Calu3 (cell line): ENCODE measurements around the gene FANCI. TPM values are rescaled to one million over a fixed set of nuclear protein-coding genes. Genes with fewer than 3 reads are reported as not detected.
"Not testable (repeated sequence)": the region's sequence is repeated elsewhere in the genome, so short reads cannot be mapped to it uniquely, and the experiment has no call there.

Source experiments
- BruUV-seq: library from RNA; stranded (reverse); fragments of 400-500 nt; replicated peaks from 2 replicates; lab custom pipeline; 2021; lab: Mats Ljungman, UMichigan
- CTCF ChIA-PET: fragments of 300-600 bp; sonication (Branson Sonifier 250); formaldehyde crosslinking; loops from one replicate; lab custom pipeline; 2022; ENCODE audit warnings: antibody characterized with exemption; lab: Charles Lee
- DNase-seq: peaks from one replicate; pipeline ENCODE4 v3.0.0; 2022
- H3K27ac Mint-ChIP-seq: one replicate; pipeline ENCODE4 v1.8.0; 2022; ENCODE audit warnings: mixed read lengths; ENCODE audit not compliant: unreplicated experiment
- H3K27me3 Mint-ChIP-seq: one replicate; pipeline ENCODE4 v1.8.0; 2022; ENCODE audit warnings: mixed read lengths; ENCODE audit not compliant: unreplicated experiment
- H3K36me3 Mint-ChIP-seq: one replicate; pipeline ENCODE4 v1.8.0; 2022; ENCODE audit warnings: mild to moderate bottlenecking, moderate library complexity, mixed read lengths; ENCODE audit not compliant: insufficient read depth, unreplicated experiment
- H3K4me1 Mint-ChIP-seq: one replicate; pipeline ENCODE4 v1.8.0; 2022; ENCODE audit warnings: mild to moderate bottlenecking, low read depth, mixed read lengths; ENCODE audit not compliant: unreplicated experiment
- H3K4me3 Mint-ChIP-seq: one replicate; pipeline ENCODE4 v1.8.0; 2022; ENCODE audit warnings: mild to moderate bottlenecking, low read depth, moderate library complexity, mixed read lengths; ENCODE audit not compliant: unreplicated experiment
- H3K9me3 Mint-ChIP-seq: one replicate; pipeline ENCODE4 v1.8.0; 2022; ENCODE audit warnings: low read depth, mixed read lengths; ENCODE audit not compliant: unreplicated experiment
- CTCF ChIP-seq: fragments of 200-600 bp; IDR thresholded peaks from one replicate; pipeline ENCODE4 v1.8.0; 2022; ENCODE audit warnings: antibody characterized with exemption; ENCODE audit not compliant: unreplicated experiment
- intact Hi-C: fragments of 100-400 bp; cut with micrococcal nuclease; formaldehyde crosslinking; loops from one replicate; pipeline ENCODE4 v1.10.0; 2022; ENCODE audit not compliant: unreplicated experiment
- total RNA-seq: library from RNA; stranded (reverse); gene quantifications from 2 replicates; pipeline ENCODE4 v1.2.3, GENCODE V29; 2022

Gene FANCI
- total RNA-seq, 1 experiment from 2014 or later: 138 TPM

GRCh38 chr15:89243046-89243690, 611 bp upstream of the FANCI start:
- H3K9me3 Mint-ChIP-seq: no peaks in the 10 kb centered on the region
- intact Hi-C loops: loop anchor here (1.0 kb wide), 2 partner anchors 37 to 349 kb away; no protein-coding TSS in a partner anchor
- no peak for TF ChIP-seq CTCF
- peaks cover 29% of the 10 kb centered on the region for H3K4me1 Mint-ChIP-seq
- peak overlapping the region; percentile 79 for H3K27ac Mint-ChIP-seq
- peak overlapping the region; percentile 91 for H3K4me3 Mint-ChIP-seq
- no peak for DNase-seq
- TSS peak; percentile 64 for BruUV-seq
- peaks cover 37% of the 10 kb centered on the region for H3K27me3 Mint-ChIP-seq
- peaks cover 33% of the 10 kb centered on the region for H3K36me3 Mint-ChIP-seq
- CTCF ChIA-PET: interaction anchor here (0.6 to 3.0 kb wide), 2 partner anchors 37 to 332 kb away, joined by 4 to 28 read pairs; partner anchors contain the start of gene TICRR

- Mint-ChIP-seq H3K27me3 (peaks cover 23% of the 10 kb centered on the region), H3K36me3 (peaks cover 39% of the 10 kb centered on the region), H3K27ac (peak overlapping the region; percentile 79), H3K9me3 (no peaks in the 10 kb centered on the region), H3K4me1 (peaks cover 29% of the 10 kb centered on the region), H3K4me3 (peak overlapping the region; percentile 91)
- intact Hi-C loops: no loop called here
- TF ChIP-seq CTCF: no peak
- DNase-seq: no peak
- CTCF ChIA-PET: interaction anchor here (0.6 to 3.0 kb wide), 7 partner anchors 8 to 340 kb away, joined by 3 to 28 read pairs (median 4); no protein-coding TSS in a partner anchor
- no TSS peak for BruUV-seq
These were observed 760 bp downstream of the FANCI start for GRCh38 chr15:89244574-89244903.

GRCh38 chr15:89247446-89247845, 3.7 kb downstream of the FANCI start:
- BruUV-seq: no TSS peak
- no peak for TF ChIP-seq CTCF
- DNase-seq: no peak
- H3K9me3 Mint-ChIP-seq: no peaks in the 10 kb centered on the region
- H3K4me3 Mint-ChIP-seq: no peak overlapping the region
- peaks cover 9% of the 10 kb centered on the region for H3K27me3 Mint-ChIP-seq
- intact Hi-C loops: no loop called here
- peaks cover 29% of the 10 kb centered on the region for H3K4me1 Mint-ChIP-seq
- no peak overlapping the region for H3K27ac Mint-ChIP-seq
- peaks cover 54% of the 10 kb centered on the region for H3K36me3 Mint-ChIP-seq
- CTCF ChIA-PET: interaction anchor here (0.6 kb wide), 1 partner anchor 20 kb away, joined by 4 read pairs; no protein-coding TSS in a partner anchor

GRCh38 chr15:89248584-89248983, 4.8 kb downstream of the FANCI start:
- no peak for DNase-seq
- no peak for TF ChIP-seq CTCF
- BruUV-seq: no TSS peak
- Mint-ChIP-seq H3K27ac (no peak overlapping the region), H3K9me3 (no peaks in the 10 kb centered on the region), H3K27me3 (peaks cover 1% of the 10 kb centered on the region), H3K4me3 (no peak overlapping the region), H3K36me3 (peaks cover 50% of the 10 kb centered on the region), H3K4me1 (peaks cover 22% of the 10 kb centered on the region)
- CTCF ChIA-PET: no interaction called here
- intact Hi-C loops: no loop called here

- H3K4me3 Mint-ChIP-seq, DNase-seq, intact Hi-C loops, H3K27ac Mint-ChIP-seq, H3K9me3 Mint-ChIP-seq, BruUV-seq, H3K27me3 Mint-ChIP-seq, CTCF ChIA-PET: not testable (repeated sequence)
- peaks cover 19% of the 10 kb centered on the region for H3K4me1 Mint-ChIP-seq
- peaks cover 34% of the 10 kb centered on the region for H3K36me3 Mint-ChIP-seq
These were observed 6.4 kb downstream of the FANCI start for GRCh38 chr15:89250142-89250541.

GRCh38 chr15:89277281-89277680, 33.5 kb downstream of the FANCI start:
- not testable (repeated sequence) for BruUV-seq

More at GRCh38 chr15:89277281-89277680, 33.5 kb downstream of the FANCI start:
- H3K9me3 Mint-ChIP-seq, DNase-seq, H3K4me3 Mint-ChIP-seq, H3K27ac Mint-ChIP-seq, intact Hi-C loops, H3K36me3 Mint-ChIP-seq, H3K4me1 Mint-ChIP-seq, H3K27me3 Mint-ChIP-seq: not testable (repeated sequence)
- CTCF ChIA-PET: interaction anchor here (0.6 to 0.7 kb wide), 3 partner anchors 48 to 118 kb away, joined by 3 to 4 read pairs (median 3); no protein-coding TSS in a partner anchor
